Skeletal muscle cell (primary cell): ENCODE measurements around the gene LRP5.

Experiments used
- DNase-seq: peaks from one replicate; pipeline ENCODE4 v3.0.0-alpha.2; 2010; ENCODE audit warnings: low read depth
- H3K4me3 ChIP-seq: 2 replicates; pipeline ENCODE4 v1.5.1; 2011; ENCODE audit warnings: low read depth, mild to moderate bottlenecking, control low read depth, low read length, moderate library complexity

Gene LRP5

GRCh38 chr11:68403424-68403823 lies 91.0 kb downstream of the LRP5 start:
- DNase-seq: no peak
- no peak overlapping the region for H3K4me3 ChIP-seq

GRCh38 chr11:68403831-68404230 lies 91.4 kb downstream of the LRP5 start:
- H3K4me3 ChIP-seq: no peak overlapping the region
- no peak for DNase-seq

- H3K4me3 ChIP-seq: no peak overlapping the region
- no peak for DNase-seq
Observed at GRCh38 chr11:68406324-68407313, 94.2 kb downstream of the LRP5 start.

- no peak for DNase-seq
- H3K4me3 ChIP-seq: no peak overlapping the region
Observed at GRCh38 chr11:68408512-68408911, 96.1 kb downstream of the LRP5 start.

- DNase-seq: no peak
- H3K4me3 ChIP-seq: no peak overlapping the region
Observed at GRCh38 chr11:68409748-68410344, 97.5 kb downstream of the LRP5 start.

- peak; percentile 24 for DNase-seq
- H3K4me3 ChIP-seq: no peak overlapping the region
Observed at GRCh38 chr11:68411501-68411991, 99.2 kb downstream of the LRP5 start.

- peak; percentile 59 for DNase-seq
- H3K4me3 ChIP-seq: no peak overlapping the region
Observed at GRCh38 chr11:68412593-68413475, 100.4 kb downstream of the LRP5 start.

- no peak overlapping the region for H3K4me3 ChIP-seq
- no peak for DNase-seq
Observed at GRCh38 chr11:68413591-68413999, 101.2 kb downstream of the LRP5 start.

- no peak for DNase-seq
- H3K4me3 ChIP-seq: no peak overlapping the region
Observed at GRCh38 chr11:68414496-68415221, 102.3 kb downstream of the LRP5 start.

- no peak overlapping the region for H3K4me3 ChIP-seq
- no peak for DNase-seq
Observed at GRCh38 chr11:68416070-68416578, 103.7 kb downstream of the LRP5 start.

GRCh38 chr11:68418648-68419047 lies 106.3 kb downstream of the LRP5 start:
- H3K4me3 ChIP-seq: no peak overlapping the region
- no peak for DNase-seq

GRCh38 chr11:68420171-68420570 lies 107.8 kb downstream of the LRP5 start:
- no peak for DNase-seq
- H3K4me3 ChIP-seq: no peak overlapping the region

GRCh38 chr11:68423481-68423880 lies 111.1 kb downstream of the LRP5 start:
- no peak for DNase-seq
- H3K4me3 ChIP-seq: no peak overlapping the region

GRCh38 chr11:68424101-68424632 lies 111.8 kb downstream of the LRP5 start:
- no peak for DNase-seq
- no peak overlapping the region for H3K4me3 ChIP-seq

- no peak for DNase-seq
- H3K4me3 ChIP-seq: no peak overlapping the region
Observed at GRCh38 chr11:68424981-68425865, 112.8 kb downstream of the LRP5 start.

GRCh38 chr11:68425866-68426380 lies 113.5 kb downstream of the LRP5 start:
- DNase-seq: no peak

GRCh38 chr11:68429661-68430060 lies 117.3 kb downstream of the LRP5 start:
- DNase-seq: no peak
- no peak overlapping the region for H3K4me3 ChIP-seq

More at GRCh38 chr11:68425866-68426380, 113.5 kb downstream of the LRP5 start:
- H3K4me3 ChIP-seq: no peak overlapping the region
